ENCODE measurements around the gene SNX8. TPM values are rescaled to one million over a fixed set of nuclear protein-coding genes. Genes with fewer than 3 reads are reported as not detected.

Gene SNX8
- total RNA-seq, 1 donor = 5.7 TPM

DNA sequence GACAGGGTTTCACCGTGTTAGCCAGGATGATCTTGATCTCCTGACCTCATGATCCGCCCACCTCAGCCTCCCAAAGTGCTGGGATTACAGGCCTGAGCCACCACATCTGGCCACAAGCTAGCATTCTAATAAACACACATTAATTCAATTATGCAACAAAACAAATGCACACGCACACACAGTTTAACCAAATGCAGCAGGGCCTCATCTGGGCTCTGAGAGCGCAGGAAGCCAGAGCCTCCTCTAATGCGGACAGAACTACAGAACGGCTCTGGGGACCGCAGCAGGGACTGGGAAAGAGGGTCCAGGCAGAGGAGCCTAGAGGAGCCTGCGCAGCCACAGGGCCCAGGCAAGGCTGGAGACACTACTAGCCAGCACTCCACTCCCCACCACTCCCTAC is 85.3 kb downstream of the SNX8 start:
- no peak for DNase-seq (ENCODE audit: low read depth in 2 of 3, low spot score in 2 of 3)

DNA sequence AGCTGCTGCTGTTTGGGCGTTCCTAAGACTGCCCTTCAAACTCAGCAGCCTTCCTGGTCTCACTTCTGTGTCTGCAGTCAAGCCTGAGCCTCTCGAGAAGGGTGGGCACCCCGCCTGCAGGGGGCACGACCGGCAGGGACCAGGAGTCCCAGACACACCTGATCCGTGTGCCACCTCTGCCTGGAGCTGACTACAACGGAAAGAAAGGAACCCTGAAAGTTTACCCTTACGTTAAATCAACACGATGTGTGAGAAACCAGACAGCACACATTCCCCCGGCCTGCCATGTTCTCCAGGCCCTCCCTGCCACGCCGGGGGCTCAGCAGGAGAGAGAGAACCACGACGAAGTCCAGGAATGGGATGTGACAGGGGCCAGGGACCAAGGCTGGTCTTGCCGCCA is 86.5 kb downstream of the SNX8 start:
- DNase-seq (ENCODE audit: low read depth in 2 of 3, low spot score in 2 of 3) = no peak

DNA sequence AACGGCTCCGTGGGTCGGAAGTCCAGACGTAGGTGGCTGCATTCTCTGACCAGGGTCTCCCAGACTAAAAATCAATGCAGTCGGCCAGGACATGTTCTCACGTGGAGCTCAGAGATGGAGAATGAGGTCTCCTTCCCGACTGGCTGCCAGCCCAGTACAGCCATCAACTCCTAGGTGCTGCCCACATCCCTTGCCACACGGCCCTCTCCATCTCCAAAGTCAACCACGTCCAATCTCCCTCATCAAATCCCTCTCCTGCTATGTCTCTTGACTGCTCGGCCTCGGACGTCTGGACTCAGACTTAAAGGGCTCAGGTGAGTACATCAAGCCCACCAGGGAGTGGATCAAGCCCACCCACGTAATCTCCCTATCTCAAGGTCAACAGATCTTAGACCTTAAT is 88.4 kb downstream of the SNX8 start:
- DNase-seq (ENCODE audit: low read depth in 2 of 3, low spot score in 2 of 3) = no peak

DNA sequence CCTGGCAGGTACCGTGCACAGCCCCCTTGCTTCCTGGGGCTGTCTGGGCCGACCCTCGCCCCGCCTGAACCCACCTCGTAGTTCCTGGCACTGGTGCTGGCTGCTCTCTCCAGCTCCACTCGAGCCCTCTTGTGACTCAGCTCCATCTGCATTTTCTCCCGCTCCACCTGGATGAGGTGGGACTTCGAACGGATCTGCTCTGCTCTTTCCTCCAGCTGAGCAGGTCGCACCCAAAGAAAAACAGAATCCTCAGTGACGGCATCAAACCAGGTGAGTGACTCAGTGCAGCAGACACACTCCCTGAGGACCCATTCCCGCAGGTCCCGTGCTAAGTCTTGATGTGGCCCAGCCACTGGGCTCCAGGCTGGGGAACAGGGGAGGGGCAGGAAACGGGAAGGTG is 88.9 kb downstream of the SNX8 start:
- DNase-seq (ENCODE audit: low read depth in 2 of 3, low spot score in 2 of 3) = no peak

DNA sequence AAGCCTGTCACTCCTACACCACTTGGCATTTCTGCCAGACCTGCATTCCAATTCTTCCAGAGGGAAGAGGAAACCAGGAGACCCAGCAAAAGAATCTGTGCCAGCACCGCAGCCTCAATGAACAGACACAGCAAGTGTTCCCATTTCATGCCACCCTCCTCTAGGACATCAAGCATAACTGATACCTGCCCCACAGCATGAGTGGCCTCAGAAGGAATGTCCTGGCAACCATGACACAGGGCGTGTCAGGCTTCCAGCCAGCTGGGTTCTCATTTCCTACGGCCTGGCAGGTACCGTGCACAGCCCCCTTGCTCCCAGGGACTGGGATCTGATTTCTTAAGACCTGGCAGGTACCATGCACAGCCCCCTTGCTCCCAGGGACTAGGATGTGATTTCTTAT is 89.3 kb downstream of the SNX8 start:
- DNase-seq (ENCODE audit: low read depth in 2 of 3, low spot score in 2 of 3) = no peak

DNA sequence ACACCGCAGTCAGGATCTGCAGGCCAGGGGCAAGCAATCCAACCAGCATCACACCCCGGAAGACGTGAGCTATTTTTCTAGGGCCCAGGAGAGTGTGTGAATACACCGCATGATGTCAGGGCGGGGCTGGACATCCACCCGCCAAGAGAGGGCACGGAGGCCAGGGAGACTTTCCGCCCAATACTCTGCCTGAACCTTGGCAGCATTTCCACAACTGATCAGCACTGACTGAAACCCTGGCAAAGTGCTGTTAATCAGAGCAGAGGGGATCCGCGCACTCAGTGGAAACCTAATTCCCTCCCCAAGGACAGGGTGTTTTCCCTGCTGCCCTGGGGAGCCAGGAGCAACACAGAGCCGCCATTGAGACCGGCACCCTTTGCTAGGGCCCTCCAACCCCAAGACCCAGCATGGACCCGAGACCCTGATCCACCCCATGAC is 89.7 kb downstream of the SNX8 start:
- no peak for DNase-seq (ENCODE audit: low read depth in 2 of 3, low spot score in 2 of 3)

DNA sequence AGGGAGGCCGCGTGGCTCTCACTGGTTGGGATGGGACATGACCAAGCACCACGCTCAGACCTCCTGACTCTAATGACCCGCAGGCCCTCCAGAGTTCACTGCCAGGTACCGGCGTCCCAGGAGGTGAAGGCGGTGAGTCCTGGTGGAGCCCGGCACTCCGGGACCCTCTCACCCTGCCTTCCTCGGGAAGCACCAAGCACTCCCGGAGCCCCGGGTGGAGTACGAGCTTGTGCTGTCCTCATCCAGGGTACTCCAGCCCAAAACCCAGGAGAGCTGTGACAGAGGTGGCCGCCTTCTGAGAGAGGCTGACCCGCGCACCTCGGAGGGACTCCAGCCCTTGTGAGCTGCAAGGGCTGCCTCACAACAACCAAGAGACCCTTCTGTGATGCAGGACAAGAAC is 90.9 kb downstream of the SNX8 start:
- no peak for DNase-seq (ENCODE audit: low read depth in 2 of 3, low spot score in 2 of 3)

DNA sequence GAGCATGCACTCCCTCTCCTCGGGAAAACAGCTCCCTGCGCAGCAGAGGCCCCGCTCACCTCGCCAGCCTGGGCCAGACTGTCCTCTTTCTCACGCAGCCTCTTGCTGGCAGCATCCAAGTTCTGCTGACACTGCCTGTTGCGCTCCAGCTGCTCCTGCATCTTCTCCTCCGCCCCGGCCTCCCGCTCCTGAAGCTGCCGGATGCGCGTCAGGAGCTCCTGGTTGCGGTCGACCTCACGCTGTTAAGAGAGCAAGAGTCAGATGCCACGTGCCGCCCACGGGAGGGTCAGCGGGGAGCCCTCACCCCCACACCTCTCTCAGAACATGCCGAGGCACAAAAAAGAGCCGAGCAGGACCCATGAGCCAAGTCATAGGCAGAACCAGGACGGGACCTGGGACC is 91.7 kb downstream of the SNX8 start:
- no peak for DNase-seq (ENCODE audit: low read depth in 2 of 3, low spot score in 2 of 3)

DNA sequence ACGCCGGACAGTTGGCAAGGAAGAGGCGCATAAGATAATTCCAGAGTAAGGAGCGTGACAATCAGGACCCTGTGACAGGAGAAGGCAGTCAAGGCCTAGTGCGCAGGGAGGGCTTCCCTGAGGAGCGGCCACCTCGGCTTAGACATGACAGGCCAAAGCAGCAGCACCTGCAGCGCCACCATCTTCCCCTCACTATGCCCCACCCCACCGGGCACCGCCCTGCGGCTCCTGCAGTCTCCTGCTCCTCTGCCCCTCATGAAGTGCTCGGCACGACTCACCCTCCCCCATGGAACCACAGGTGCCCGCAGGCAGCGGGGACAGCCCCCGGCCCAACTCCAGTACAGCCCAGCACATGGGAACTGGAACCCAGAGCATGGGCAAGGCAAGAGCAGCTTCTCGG is 93.3 kb downstream of the SNX8 start:
- DNase-seq (ENCODE audit: low read depth in 2 of 3, low spot score in 2 of 3) = no peak

DNA sequence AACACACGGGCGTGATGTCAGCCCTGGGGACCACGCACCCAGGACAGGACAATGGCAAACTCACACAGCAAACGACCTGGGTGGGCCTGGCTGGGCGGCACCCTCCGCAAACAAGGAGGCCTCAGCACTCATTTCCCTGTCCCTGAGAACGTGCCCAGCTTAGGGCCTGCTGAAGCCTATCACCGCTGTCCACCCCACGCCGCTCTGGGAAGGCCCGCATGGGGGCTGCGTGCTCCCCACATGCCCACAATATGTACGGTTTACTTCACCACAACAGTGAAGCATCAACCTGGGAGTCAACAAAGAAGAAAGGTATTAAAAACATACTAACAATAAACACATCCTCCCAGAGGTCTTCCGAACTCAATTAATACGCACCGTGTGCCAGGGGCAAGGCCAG is 93.7 kb downstream of the SNX8 start:
- no peak for DNase-seq (ENCODE audit: low read depth in 2 of 3, low spot score in 2 of 3)

DNA sequence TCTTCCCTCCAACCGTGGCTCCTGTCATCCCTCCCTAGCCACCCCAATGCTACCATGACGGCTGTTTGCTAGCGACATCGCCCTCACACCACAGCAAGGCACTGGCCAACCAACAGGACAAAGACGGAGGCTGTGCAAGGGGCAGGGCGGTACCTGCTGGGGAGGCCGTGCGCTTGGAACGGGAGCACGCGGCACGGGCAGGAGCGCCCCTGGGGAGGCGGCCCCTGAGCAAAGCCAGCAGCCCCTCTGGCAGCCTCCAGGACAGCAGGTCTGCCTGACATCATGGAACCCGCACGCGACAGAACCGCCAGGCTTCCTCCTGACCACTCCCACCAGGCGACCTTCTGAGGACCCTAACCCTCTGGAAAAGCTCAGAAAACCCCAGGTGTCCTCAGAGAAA is 94.2 kb downstream of the SNX8 start:
- DNase-seq (ENCODE audit: low read depth in 2 of 3, low spot score in 2 of 3) = no peak

DNA sequence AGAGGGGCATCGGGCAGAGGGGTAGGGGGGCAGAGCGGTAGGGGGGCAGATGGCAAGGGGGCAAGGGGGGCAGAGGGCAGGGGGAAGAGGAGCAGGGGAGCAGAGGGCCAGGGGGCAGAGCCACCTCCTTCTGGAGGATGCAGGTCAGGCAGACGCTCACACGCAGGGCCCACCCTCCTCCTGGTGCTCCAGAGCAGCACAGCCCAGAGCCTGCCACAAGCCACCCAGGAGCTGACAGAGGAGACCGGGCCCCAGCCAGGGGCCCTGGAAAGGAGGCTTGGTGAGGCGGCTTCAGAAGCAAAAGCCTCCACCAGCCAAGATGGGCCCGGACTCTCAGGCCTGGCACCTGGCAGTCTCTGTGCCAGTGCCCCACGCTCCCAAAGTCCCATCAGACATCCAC is 94.6 kb downstream of the SNX8 start:
- no peak for DNase-seq (ENCODE audit: low read depth in 2 of 3, low spot score in 2 of 3)

DNA sequence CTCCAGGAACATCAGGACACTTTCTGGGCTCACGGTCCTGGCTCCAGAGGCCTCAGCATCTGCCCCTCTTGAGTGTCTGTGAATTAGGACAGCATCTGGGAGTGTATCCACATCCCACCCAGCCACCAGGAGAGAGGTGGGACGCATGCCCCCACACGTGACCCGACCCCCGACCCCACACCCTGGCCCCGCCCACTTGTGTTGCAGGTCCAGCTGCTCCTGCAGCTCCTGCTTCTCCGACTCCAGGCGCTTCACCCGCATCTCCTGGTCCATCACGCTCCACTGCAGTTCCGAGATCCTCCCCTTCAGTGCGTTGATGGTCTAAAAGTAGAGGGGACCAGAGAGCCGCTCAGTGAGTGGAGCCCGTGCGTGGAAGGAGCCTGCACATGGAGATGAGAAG is 95.1 kb downstream of the SNX8 start:
- no peak for DNase-seq (ENCODE audit: low read depth in 2 of 3, low spot score in 2 of 3)

DNA sequence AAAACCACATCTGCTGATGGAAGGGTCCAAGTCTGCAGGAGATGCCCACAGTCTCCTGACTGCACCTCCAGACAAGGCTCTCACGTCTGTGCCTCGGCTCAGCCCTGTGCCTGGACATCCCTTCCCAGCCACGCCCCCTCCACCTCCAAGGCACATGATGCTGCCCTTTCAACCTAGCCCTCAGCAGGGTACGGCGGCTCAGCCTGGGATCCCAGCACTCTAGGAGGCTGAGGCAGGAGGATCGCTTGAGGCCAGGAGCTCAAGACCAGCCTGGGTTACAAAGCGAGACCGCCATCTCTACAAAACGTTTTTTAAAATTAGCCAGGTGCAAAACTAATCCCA is 95.8 kb downstream of the SNX8 start:
- no peak for DNase-seq (ENCODE audit: low read depth in 2 of 3, low spot score in 2 of 3)

DNA sequence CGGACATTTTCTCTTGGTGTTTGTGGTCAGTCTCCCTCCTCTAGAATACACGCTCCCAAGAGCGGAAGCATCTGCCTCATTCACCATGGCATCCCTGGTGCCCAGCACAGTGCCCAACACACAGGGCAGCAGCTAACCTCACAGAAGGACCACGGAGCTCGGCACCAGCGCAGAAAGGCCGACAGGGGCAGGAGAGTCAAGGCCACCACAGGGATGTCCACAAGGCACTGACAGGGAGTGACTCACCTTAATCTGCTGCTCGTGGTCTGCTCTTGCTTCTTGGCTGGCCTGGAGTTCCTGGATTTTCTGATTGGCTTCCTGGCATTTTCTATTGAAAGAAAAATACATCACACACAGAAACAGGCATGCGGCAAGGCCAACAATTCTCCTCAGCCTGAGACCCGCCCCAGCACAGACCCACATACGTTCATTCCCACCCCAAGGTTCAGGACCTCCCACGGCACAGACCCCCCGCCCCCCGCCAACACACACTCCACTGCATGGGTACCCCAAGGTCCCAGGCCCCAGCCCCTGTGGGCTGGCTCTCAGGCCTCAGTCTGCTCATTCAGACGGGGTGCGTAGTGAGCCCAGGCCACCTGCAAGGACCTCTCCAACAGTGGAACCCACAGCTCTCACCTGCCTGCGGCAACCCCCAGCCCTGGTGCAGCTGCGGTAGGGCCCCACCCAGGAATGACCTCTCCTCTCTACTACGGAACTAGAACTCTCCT is 96.4 kb downstream of the SNX8 start:
- no peak for DNase-seq (ENCODE audit: low read depth in 2 of 3, low spot score in 2 of 3)

DNA sequence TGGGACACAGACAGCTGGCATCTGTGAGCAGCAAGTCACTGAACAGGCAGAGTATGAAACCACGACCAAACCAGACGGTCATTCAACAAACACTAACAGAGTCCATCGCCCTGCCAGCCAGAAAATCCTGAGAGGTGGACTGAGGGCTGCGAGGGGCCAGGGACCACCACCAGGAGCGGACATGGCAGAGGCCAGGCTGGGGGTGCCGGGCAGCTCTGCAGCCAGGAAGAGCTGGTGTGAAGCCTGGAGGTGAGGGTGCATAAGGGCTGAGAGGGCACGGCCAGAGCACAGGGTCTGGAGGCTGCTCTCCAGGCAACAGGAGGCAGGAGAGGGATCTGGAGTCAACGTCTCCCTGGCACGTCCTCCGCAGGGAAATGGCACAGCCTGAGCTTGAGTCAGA is 97.0 kb downstream of the SNX8 start:
- DNase-seq (ENCODE audit: low read depth in 2 of 3, low spot score in 2 of 3) = no peak

DNA sequence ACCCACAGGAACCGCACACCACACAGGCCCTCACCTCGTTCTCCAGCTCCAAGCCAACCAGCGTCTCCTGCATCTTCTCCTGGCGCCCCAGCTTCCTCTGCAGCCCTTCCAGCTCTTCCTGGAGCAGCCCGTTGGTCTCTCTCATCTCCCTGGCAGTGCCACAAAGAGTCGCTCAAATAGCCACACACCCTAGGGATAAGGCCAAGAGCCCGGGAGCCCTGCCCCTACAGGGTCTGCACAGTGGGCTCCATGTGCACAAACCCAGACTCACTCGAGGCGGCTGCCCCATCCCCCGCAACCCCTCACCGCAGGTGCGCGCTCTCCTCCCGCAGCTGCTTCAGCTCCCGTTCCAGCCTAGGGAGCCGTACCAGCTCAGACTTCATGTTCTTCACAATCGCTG is 98.4 kb downstream of the SNX8 start:
- DNase-seq (ENCODE audit: low read depth in 2 of 3, low spot score in 2 of 3) = no peak

DNA sequence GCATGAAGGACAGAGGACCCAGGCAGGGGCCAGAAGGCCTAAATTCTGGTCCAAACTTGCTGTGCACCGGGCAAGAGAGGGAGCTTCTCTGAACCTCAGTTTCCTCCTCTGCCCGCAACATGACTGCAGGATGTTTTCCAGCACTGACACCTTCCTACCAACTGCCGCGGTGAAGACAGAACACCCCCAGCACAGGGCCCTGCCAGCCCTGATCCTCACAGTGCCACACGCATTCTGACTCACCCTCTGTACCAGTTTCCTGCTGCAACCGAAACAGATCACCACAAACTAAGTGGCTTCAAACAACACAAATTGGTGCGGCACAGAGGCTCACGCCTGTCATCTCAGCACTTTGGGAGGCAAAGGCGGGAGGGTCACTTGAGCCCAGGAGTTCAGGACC is 99.6 kb downstream of the SNX8 start:
- DNase-seq (ENCODE audit: low read depth in 2 of 3, low spot score in 2 of 3) = peak in 2 of 3 donors; percentile 14 to 28

DNA sequence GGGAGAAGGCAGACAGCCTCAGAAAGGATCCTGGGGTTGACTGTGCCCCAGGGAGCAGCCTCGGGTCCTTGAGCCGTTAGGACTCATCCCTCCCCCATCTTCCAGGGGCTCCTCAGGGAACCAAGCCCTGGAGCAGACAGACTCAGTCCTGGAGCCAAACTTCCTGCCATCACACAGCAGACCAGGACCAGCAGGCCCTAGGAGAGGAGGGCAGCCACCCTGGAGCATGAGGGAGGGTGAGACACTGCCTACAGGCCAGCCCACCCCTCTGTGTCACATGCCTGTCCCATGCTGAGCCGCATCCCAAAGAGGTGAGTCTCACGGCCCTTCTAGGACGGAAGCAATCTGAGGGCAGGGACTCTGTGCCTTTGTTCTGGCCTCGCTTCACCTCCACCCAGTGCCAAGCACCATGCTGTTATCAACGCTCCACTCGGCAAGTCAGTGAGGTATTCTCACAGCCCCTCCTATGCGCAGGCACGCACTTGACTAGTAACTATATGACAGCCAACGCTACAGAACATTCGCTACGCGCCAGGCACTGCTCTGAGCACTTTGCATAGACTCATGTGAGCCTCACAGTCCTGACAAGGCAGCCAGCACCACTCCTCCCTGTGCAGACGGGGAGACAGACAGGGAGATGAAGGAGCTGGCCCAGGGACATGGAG is 100.6 kb downstream of the SNX8 start:
- no peak for DNase-seq (ENCODE audit: low read depth in 2 of 3, low spot score in 2 of 3)

DNA sequence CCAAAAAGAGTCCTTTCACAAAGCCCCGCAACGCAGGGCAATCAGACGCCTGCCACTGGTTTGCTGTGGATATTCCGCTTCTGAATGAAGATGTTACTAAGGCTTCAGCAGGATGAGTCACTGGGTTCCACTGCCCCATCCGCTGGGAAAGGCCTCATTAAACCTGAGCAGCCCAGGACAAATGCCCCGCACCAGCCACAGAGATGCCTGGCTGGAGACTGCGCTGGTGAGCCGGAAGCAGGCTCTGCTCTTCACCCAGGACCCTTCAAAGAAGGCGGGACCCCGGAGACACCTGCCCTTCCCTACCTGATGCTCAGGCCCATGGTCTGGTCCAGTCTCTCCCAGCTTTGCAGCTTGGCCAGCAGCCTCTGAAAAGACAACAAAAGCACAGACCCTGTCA is 101.3 kb downstream of the SNX8 start:
- no peak for DNase-seq (ENCODE audit: low read depth in 2 of 3, low spot score in 2 of 3)

DNA sequence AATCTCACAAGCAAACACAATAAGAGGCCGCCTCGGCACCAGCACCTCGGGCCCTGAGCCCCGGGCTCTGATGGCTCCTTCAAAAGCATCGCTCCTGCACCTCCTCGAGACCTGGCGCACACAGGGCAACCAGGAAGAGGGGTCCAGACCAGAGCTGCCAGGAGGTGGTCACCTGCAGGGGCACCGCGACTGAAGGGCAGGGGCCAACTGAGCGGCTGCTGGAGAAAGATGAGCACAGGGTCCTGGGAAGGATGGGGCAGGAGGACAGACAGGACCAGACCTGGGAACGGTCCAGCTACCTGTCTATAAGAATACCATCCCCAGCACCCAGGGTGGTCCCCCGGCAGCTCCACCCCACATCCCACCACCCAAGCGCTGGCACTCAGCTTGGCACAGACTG is 102.3 kb downstream of the SNX8 start:
- DNase-seq (ENCODE audit: low read depth in 2 of 3, low spot score in 2 of 3) = no peak

DNA sequence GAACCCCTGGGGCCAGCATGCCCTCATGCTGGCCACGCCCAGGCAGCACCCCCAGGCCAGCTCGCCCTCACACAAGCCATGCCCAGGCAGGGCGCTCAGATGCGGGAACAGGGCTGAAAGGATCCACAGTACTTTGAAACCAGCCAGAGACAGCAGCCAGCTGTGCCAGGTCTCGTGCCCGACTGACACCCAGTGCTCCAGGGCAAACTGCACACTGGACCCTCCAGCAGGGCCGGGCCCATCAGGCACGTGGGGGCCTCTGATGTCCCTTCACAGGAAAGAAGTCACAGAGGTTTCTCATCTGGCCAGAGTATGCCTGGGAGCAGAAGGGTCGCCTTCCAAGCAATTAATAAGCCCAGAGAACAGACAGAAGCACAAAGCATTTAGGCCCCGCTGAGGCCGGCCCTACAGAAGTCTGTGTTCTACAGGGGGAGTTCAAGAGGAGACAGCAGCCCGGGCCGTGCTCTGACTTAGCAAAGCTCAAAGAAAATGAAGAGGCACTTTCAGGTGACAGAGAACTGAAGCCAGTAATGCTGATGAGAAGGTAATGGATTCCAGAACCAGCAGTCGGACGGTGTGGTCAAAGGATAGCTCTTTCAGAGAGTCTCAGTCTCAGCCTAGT is 102.9 kb downstream of the SNX8 start:
- no peak for DNase-seq (ENCODE audit: low read depth in 2 of 3, low spot score in 2 of 3)
